GM23338 (cell line): ENCODE measurements around the gene RYR2. TPM values are rescaled to one million over a fixed set of nuclear protein-coding genes. Genes with fewer than 3 reads are reported as not detected.
A peak's percentile ranks its signal among the peaks of the same experiment; 100 is the strongest.

Experiments
- ATAC-seq: fragments of 200-7000 bp; cut with Tn5 transposase; 3 replicates; pipeline ENCODE4 v1.9.1; 2020
- DNase-seq: peaks from one replicate; pipeline ENCODE4 v3.0.0-alpha.2; 2015; ENCODE audit warnings: low spot score
- H2AFZ ChIP-seq: fragments of 200-600 bp; sonication (generic); 2 replicates; pipeline ENCODE4 v1.8.0; 2016; ENCODE audit warnings: antibody characterized with exemption, mild to moderate bottlenecking, moderate library complexity
- H3F3A ChIP-seq: fragments of 200-600 bp; sonication (generic); replicated peaks from 2 replicates; pipeline ENCODE4 v1.8.0; 2017; ENCODE audit warnings: antibody characterized with exemption, mixed run types, low read depth
- H3K27ac ChIP-seq: fragments of 200-600 bp; sonication (generic); 2 replicates; pipeline ENCODE4 v1.6.1; 2016; ENCODE audit warnings: low read depth
- H3K27me3 ChIP-seq: fragments of 200-600 bp; sonication (generic); 2 replicates; pipeline ENCODE4 v1.8.0; 2016; ENCODE audit warnings: mild to moderate bottlenecking, mixed run types, moderate library complexity; ENCODE audit not compliant: insufficient read depth
- H3K36me3 ChIP-seq: fragments of 200-600 bp; sonication (generic); 2 replicates; pipeline ENCODE4 v1.8.0; 2016; ENCODE audit warnings: mild to moderate bottlenecking; ENCODE audit not compliant: insufficient read depth
- H3K4me1 ChIP-seq: fragments of 200-600 bp; sonication (generic); 2 replicates; pipeline ENCODE4 v1.8.0; 2016; ENCODE audit warnings: mild to moderate bottlenecking, moderate library complexity; ENCODE audit not compliant: insufficient read depth
- H3K4me2 ChIP-seq: fragments of 200-600 bp; sonication (generic); 2 replicates; pipeline ENCODE4 v1.7.1; 2017; ENCODE audit warnings: mixed run types
- H3K4me3 ChIP-seq: fragments of 200-600 bp; sonication (generic); 2 replicates; pipeline ENCODE4 v1.6.1; 2016; ENCODE audit warnings: mixed run types
- H3K79me2 ChIP-seq: fragments of 200-600 bp; sonication (generic); replicated peaks from 2 replicates; pipeline ENCODE4 v1.8.0; 2017; ENCODE audit warnings: mild to moderate bottlenecking; ENCODE audit not compliant: insufficient read depth
- H3K9me2 ChIP-seq: fragments of 200-600 bp; sonication (generic); 2 replicates; pipeline ENCODE4 v1.8.0; 2017; ENCODE audit not compliant: insufficient read depth
- H4K20me1 ChIP-seq: fragments of 200-600 bp; sonication (generic); replicated peaks from 2 replicates; pipeline ENCODE4 v1.8.0; 2017; ENCODE audit warnings: mild to moderate bottlenecking; ENCODE audit not compliant: insufficient read depth
- H3K27ac Mint-ChIP-seq: 2 replicates; pipeline ENCODE4 v1.8.0; 2020; ENCODE audit warnings: inconsistent platforms, mild to moderate bottlenecking, moderate library complexity, mixed read lengths
- H3K27me3 Mint-ChIP-seq: 3 replicates; pipeline ENCODE4 v1.8.0; 2022; ENCODE audit warnings: low read depth, mild to moderate bottlenecking, moderate library complexity, mixed read lengths, inconsistent platforms; ENCODE audit not compliant: insufficient read depth, poor library complexity
- H3K36me3 Mint-ChIP-seq: 3 replicates; pipeline ENCODE4 v1.8.0; 2021; ENCODE audit warnings: low read depth, mild to moderate bottlenecking, inconsistent platforms, moderate library complexity, mixed read lengths
- H3K4me1 Mint-ChIP-seq: 3 replicates; pipeline ENCODE4 v1.8.0; 2020; ENCODE audit warnings: mild to moderate bottlenecking, inconsistent platforms, mixed read lengths
- H3K4me3 Mint-ChIP-seq: 3 replicates; pipeline ENCODE4 v1.8.0; 2021; ENCODE audit warnings: moderate library complexity, mild to moderate bottlenecking, inconsistent platforms, mixed read lengths
- H3K9me3 Mint-ChIP-seq: 3 replicates; pipeline ENCODE4 v1.8.0; 2020; ENCODE audit warnings: moderate library complexity, mild to moderate bottlenecking, inconsistent platforms, mixed read lengths
- CREB1 ChIP-seq: fragments of 250-450 bp; sonication (Bioruptor Pico); IDR thresholded peaks from 2 replicates; pipeline ENCODE4 v1.5.0; 2020; ENCODE audit warnings: low read depth, mild to moderate bottlenecking, moderate library complexity
- EZH2 ChIP-seq: fragments of 200-600 bp; sonication (generic); IDR thresholded peaks from one replicate; pipeline ENCODE4 v1.8.0; 2017; ENCODE audit warnings: antibody characterized with exemption, mild to moderate bottlenecking, low read depth; ENCODE audit not compliant: unreplicated experiment
- EZH2phosphoT487 ChIP-seq: fragments of 200-600 bp; sonication (generic); IDR thresholded peaks from one replicate; pipeline ENCODE4 v1.8.1; 2018; ENCODE audit warnings: antibody characterized with exemption; ENCODE audit not compliant: unreplicated experiment
- JUNB ChIP-seq: IDR thresholded peaks from one replicate; pipeline ENCODE4 v1.6.1; 2016; ENCODE audit warnings: antibody characterized with exemption; ENCODE audit not compliant: unreplicated experiment
- NANOG ChIP-seq: IDR thresholded peaks from 2 replicates; pipeline ENCODE4 v1.6.1; 2016; ENCODE audit warnings: antibody characterized with exemption, borderline replicate concordance
- POLR2AphosphoS5 ChIP-seq: IDR thresholded peaks from 2 replicates; pipeline ENCODE4 v1.6.1; 2016; ENCODE audit warnings: antibody characterized with exemption, low read depth
- STAT1 ChIP-seq: IDR thresholded peaks from one replicate; pipeline ENCODE4 v1.6.1; 2016; ENCODE audit warnings: antibody characterized with exemption; ENCODE audit not compliant: unreplicated experiment
- ZNF114 ChIP-seq: fragments of 250-450 bp; sonication (Bioruptor Pico); IDR thresholded peaks from 2 replicates; pipeline ENCODE4 v1.5.0; 2020; ENCODE audit warnings: mild to moderate bottlenecking, moderate library complexity
- ZNF331 ChIP-seq: fragments of 250-450 bp; sonication (Bioruptor Pico); IDR thresholded peaks from 2 replicates; pipeline ENCODE4 v1.5.0; 2020; ENCODE audit warnings: low read depth, mild to moderate bottlenecking, moderate library complexity
- polyA plus RNA-seq: library from polyadenylated mRNA; unstranded; fragments of >200 nt; fragmentation: Nextera tagmentation; extraction: Ambion mirVana; gene quantifications from 2 replicates; pipeline ENCODE4 v1.2.1, GENCODE V29; 2016
- total RNA-seq: library from RNA; depleted of rRNA; stranded (reverse); fragments of >200 nt; shearing (Covaris generic); gene quantifications from 2 replicates; pipeline ENCODE4 v1.2.3, GENCODE V29; 2014
- TF ChIP-seq, protein P1 (sequence below): IDR thresholded peaks from 2 replicates; pipeline ENCODE4 v1.6.1; 2016; ENCODE audit warnings: antibody characterized with exemption
- TF ChIP-seq, protein P2 (sequence below): fragments of 250-450 bp; sonication (Bioruptor Pico); IDR thresholded peaks from 2 replicates; pipeline ENCODE4 v1.5.0; 2020; ENCODE audit warnings: mild to moderate bottlenecking, moderate library complexity
- TF ChIP-seq, protein P3 (sequence below): IDR thresholded peaks from one replicate; pipeline ENCODE4 v1.6.1; 2018; ENCODE audit warnings: antibody characterized with exemption; ENCODE audit not compliant: unreplicated experiment
- TF ChIP-seq, protein P4 (sequence below), 2 experiments: fragments of 200-600 bp in 1 of 2; sonication (generic) in 1 of 2; conservative IDR thresholded peaks; 2 replicates each; pipeline versions ENCODE4 v1.5.1 to v1.6.1; 2016 to 2017; ENCODE audit warnings: antibody characterized with exemption in 2 of 2, low read depth in 2 of 2, mild to moderate bottlenecking in 2 of 2, moderate library complexity in 1 of 2

The RYR2 gene
- total and polyA plus RNA-seq, 2 experiments from 2014 or later, result 8.9 to 10.0 TPM

DNA sequence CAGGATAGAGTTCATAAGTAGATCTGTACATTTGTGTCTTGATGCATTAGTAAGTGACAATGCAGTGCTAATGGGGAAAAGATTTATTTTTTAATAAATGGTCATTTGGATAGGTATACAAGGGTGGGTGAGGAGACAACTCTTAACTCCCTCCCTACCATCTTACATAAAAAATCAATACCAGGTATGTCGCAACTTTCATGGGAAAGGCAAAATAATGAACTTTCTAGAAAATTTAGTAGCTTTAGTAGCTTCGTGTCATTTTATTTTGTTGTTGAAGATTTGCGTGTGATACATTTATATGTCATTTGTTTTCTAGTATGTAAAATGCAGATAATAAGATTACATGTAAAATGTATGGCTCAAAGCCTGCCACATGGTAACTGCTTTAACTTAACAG is 310.8 kb downstream of the RYR2 start (continued):
- TF ChIP-seq, protein P1, sequence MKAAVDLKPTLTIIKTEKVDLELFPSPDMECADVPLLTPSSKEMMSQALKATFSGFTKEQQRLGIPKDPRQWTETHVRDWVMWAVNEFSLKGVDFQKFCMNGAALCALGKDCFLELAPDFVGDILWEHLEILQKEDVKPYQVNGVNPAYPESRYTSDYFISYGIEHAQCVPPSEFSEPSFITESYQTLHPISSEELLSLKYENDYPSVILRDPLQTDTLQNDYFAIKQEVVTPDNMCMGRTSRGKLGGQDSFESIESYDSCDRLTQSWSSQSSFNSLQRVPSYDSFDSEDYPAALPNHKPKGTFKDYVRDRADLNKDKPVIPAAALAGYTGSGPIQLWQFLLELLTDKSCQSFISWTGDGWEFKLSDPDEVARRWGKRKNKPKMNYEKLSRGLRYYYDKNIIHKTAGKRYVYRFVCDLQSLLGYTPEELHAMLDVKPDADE, result no peak
- TF ChIP-seq STAT1, result no peak
- TF ChIP-seq POLR2AphosphoS5, result no peak
- no peak for TF ChIP-seq EZH2phosphoT487

DNA sequence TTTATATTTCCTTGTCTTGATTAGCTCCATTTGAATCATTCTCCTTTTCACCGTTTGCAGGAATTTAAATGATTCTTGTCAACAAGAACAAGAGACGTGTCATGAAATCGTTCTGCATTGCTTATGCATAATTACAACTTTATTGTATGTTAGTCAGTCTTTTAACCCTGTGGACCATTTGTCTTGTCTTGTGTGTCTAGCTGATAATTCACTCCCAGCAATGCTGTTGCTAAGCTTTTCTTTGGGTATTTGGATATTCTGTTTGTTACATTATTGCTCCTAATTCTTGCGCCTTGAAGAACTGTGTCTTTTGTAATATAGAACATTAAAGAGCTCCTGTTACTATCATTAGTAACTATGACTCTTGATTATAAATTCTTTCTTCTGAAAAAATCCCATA is 311.9 kb downstream of the RYR2 start:
- H3K4me3 Mint-ChIP-seq, result no peak overlapping the region
- H3F3A ChIP-seq, result no peaks in the 10 kb centered on the region
- ATAC-seq, result no peak
- TF ChIP-seq EZH2phosphoT487 (no peak), NANOG (no peak), EZH2 (no peak), CREB1 (no peak), STAT1 (no peak), ZNF114 (CRISPR knock-in tag) (no peak), JUNB (no peak), POLR2AphosphoS5 (no peak), ZNF331 (CRISPR knock-in tag) (no peak)
- TF ChIP-seq, protein P2, sequence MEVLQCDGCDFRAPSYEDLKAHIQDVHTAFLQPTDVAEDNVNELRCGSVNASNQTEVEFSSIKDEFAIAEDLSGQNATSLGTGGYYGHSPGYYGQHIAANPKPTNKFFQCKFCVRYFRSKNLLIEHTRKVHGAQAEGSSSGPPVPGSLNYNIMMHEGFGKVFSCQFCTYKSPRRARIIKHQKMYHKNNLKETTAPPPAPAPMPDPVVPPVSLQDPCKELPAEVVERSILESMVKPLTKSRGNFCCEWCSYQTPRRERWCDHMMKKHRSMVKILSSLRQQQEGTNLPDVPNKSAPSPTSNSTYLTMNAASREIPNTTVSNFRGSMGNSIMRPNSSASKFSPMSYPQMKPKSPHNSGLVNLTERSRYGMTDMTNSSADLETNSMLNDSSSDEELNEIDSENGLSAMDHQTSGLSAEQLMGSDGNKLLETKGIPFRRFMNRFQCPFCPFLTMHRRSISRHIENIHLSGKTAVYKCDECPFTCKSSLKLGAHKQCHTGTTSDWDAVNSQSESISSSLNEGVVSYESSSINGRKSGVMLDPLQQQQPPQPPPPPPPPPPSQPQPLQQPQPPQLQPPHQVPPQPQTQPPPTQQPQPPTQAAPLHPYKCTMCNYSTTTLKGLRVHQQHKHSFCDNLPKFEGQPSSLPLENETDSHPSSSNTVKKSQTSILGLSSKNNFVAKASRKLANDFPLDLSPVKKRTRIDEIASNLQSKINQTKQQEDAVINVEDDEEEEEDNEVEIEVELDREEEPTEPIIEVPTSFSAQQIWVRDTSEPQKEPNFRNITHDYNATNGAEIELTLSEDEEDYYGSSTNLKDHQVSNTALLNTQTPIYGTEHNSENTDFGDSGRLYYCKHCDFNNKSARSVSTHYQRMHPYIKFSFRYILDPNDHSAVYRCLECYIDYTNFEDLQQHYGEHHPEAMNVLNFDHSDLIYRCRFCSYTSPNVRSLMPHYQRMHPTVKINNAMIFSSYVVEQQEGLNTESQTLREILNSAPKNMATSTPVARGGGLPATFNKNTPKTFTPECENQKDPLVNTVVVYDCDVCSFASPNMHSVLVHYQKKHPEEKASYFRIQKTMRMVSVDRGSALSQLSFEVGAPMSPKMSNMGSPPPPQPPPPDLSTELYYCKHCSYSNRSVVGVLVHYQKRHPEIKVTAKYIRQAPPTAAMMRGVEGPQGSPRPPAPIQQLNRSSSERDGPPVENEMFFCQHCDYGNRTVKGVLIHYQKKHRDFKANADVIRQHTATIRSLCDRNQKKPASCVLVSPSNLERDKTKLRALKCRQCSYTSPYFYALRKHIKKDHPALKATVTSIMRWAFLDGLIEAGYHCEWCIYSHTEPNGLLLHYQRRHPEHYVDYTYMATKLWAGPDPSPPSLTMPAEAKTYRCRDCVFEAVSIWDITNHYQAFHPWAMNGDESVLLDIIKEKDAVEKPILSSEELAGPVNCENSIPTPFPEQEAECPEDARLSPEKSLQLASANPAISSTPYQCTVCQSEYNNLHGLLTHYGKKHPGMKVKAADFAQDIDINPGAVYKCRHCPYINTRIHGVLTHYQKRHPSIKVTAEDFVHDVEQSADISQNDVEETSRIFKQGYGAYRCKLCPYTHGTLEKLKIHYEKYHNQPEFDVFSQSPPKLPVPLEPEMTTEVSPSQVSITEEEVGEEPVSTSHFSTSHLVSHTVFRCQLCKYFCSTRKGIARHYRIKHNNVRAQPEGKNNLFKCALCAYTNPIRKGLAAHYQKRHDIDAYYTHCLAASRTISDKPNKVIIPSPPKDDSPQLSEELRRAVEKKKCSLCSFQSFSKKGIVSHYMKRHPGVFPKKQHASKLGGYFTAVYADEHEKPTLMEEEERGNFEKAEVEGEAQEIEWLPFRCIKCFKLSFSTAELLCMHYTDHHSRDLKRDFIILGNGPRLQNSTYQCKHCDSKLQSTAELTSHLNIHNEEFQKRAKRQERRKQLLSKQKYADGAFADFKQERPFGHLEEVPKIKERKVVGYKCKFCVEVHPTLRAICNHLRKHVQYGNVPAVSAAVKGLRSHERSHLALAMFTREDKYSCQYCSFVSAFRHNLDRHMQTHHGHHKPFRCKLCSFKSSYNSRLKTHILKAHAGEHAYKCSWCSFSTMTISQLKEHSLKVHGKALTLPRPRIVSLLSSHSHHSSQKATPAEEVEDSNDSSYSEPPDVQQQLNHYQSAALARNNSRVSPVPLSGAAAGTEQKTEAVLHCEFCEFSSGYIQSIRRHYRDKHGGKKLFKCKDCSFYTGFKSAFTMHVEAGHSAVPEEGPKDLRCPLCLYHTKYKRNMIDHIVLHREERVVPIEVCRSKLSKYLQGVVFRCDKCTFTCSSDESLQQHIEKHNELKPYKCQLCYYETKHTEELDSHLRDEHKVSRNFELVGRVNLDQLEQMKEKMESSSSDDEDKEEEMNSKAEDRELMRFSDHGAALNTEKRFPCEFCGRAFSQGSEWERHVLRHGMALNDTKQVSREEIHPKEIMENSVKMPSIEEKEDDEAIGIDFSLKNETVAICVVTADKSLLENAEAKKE (CRISPR knock-in tag), result no peak
- TF ChIP-seq, protein P3, sequence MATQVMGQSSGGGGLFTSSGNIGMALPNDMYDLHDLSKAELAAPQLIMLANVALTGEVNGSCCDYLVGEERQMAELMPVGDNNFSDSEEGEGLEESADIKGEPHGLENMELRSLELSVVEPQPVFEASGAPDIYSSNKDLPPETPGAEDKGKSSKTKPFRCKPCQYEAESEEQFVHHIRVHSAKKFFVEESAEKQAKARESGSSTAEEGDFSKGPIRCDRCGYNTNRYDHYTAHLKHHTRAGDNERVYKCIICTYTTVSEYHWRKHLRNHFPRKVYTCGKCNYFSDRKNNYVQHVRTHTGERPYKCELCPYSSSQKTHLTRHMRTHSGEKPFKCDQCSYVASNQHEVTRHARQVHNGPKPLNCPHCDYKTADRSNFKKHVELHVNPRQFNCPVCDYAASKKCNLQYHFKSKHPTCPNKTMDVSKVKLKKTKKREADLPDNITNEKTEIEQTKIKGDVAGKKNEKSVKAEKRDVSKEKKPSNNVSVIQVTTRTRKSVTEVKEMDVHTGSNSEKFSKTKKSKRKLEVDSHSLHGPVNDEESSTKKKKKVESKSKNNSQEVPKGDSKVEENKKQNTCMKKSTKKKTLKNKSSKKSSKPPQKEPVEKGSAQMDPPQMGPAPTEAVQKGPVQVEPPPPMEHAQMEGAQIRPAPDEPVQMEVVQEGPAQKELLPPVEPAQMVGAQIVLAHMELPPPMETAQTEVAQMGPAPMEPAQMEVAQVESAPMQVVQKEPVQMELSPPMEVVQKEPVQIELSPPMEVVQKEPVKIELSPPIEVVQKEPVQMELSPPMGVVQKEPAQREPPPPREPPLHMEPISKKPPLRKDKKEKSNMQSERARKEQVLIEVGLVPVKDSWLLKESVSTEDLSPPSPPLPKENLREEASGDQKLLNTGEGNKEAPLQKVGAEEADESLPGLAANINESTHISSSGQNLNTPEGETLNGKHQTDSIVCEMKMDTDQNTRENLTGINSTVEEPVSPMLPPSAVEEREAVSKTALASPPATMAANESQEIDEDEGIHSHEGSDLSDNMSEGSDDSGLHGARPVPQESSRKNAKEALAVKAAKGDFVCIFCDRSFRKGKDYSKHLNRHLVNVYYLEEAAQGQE, result no peak
- TF ChIP-seq, protein P4, sequence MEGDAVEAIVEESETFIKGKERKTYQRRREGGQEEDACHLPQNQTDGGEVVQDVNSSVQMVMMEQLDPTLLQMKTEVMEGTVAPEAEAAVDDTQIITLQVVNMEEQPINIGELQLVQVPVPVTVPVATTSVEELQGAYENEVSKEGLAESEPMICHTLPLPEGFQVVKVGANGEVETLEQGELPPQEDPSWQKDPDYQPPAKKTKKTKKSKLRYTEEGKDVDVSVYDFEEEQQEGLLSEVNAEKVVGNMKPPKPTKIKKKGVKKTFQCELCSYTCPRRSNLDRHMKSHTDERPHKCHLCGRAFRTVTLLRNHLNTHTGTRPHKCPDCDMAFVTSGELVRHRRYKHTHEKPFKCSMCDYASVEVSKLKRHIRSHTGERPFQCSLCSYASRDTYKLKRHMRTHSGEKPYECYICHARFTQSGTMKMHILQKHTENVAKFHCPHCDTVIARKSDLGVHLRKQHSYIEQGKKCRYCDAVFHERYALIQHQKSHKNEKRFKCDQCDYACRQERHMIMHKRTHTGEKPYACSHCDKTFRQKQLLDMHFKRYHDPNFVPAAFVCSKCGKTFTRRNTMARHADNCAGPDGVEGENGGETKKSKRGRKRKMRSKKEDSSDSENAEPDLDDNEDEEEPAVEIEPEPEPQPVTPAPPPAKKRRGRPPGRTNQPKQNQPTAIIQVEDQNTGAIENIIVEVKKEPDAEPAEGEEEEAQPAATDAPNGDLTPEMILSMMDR (conservative IDR thresholded peaks at IDR 0.05; ENCODE audit: low read depth in 2 of 2), result no peak

More for the DNA sequence above, 311.9 kb downstream of the RYR2 start:
- Mint-ChIP-seq H3K4me1 (no peaks in the 10 kb centered on the region), H3K9me3 (no peaks in the 10 kb centered on the region), H3K36me3 (no peaks in the 10 kb centered on the region), H3K27ac (no peak overlapping the region), H3K27me3 (no peaks in the 10 kb centered on the region)
- Histone ChIP-seq H3K4me3 (no peak overlapping the region), H3K4me1 (peaks cover 6% of the 10 kb centered on the region; the same call in 1 of the 2 replicates), H3K36me3 (no peaks in the 10 kb centered on the region), H3K9me2 (no peaks in the 10 kb centered on the region), H3K79me2 (no peaks in the 10 kb centered on the region), H4K20me1 (no peaks in the 10 kb centered on the region), H3K27ac (peak overlapping the region; percentile 27; the same call in 1 of the 2 replicates), H2AFZ (no peak overlapping the region), H3K4me2 (no peak overlapping the region), H3K27me3 (no peaks in the 10 kb centered on the region)
- DNase-seq, result no peak
